ENCODE data around the gene SH3RF3. TPM values are rescaled to one million over a fixed set of nuclear protein-coding genes. Genes with fewer than 3 reads are reported as not detected.
"Not testable (repeated sequence)": the region's sequence is repeated elsewhere in the genome, so short reads cannot be mapped to it uniquely, and the experiment has no call there.

The SH3RF3 gene
- total RNA-seq, result 6.3 and 7.4 TPM in 2 replicates

- DNase-seq (ENCODE audit: low read depth, low spot score), result no peak
Measured at GRCh38 chr2:109128616-109129355, at the start of gene SH3RF3. SH3RF3 (plus strand) TSS chr2:109129205.

- no peak for DNase-seq (ENCODE audit: low read depth, low spot score)
Measured at GRCh38 chr2:109079590-109079989, 49.4 kb upstream of the SH3RF3 start.

GRCh38 chr2:109080109-109080508 is 48.9 kb upstream of the SH3RF3 start:
- no peak for DNase-seq (ENCODE audit: low read depth, low spot score)

- DNase-seq (ENCODE audit: low read depth, low spot score), result no peak
Measured at GRCh38 chr2:109080757-109081156, 48.2 kb upstream of the SH3RF3 start.

- no peak for DNase-seq (ENCODE audit: low read depth, low spot score)
Measured at GRCh38 chr2:109081374-109081773, 47.6 kb upstream of the SH3RF3 start.

GRCh38 chr2:109083771-109084170 is 45.2 kb upstream of the SH3RF3 start:
- no peak for DNase-seq (ENCODE audit: low read depth, low spot score)

GRCh38 chr2:109084341-109084740 is 44.7 kb upstream of the SH3RF3 start:
- DNase-seq (ENCODE audit: low read depth, low spot score), result no peak

- no peak for DNase-seq (ENCODE audit: low read depth, low spot score)
Measured at GRCh38 chr2:109085912-109086742, 42.9 kb upstream of the SH3RF3 start.

GRCh38 chr2:109086743-109087020 is 42.3 kb upstream of the SH3RF3 start:
- no peak for DNase-seq (ENCODE audit: low read depth, low spot score)

GRCh38 chr2:109087055-109087663 is 41.8 kb upstream of the SH3RF3 start:
- DNase-seq (ENCODE audit: low read depth, low spot score), result no peak

GRCh38 chr2:109089602-109090300 is 39.3 kb upstream of the SH3RF3 start:
- peak; percentile 43 for DNase-seq (ENCODE audit: low read depth, low spot score)

GRCh38 chr2:109091526-109091925 is 37.5 kb upstream of the SH3RF3 start:
- DNase-seq (ENCODE audit: low read depth, low spot score), result no peak

- no peak for DNase-seq (ENCODE audit: low read depth, low spot score)
Measured at GRCh38 chr2:109094144-109094543, 34.9 kb upstream of the SH3RF3 start.

- DNase-seq (ENCODE audit: low read depth, low spot score), result peak; percentile 60
Measured at GRCh38 chr2:109098251-109098920, 30.6 kb upstream of the SH3RF3 start.

- no peak for DNase-seq (ENCODE audit: low read depth, low spot score)
Measured at GRCh38 chr2:109098921-109099273, 30.1 kb upstream of the SH3RF3 start.

GRCh38 chr2:109102588-109103233 is 26.3 kb upstream of the SH3RF3 start:
- no peak for DNase-seq (ENCODE audit: low read depth, low spot score)

- DNase-seq (ENCODE audit: low read depth, low spot score), result no peak
Measured at GRCh38 chr2:109105113-109105512, 23.9 kb upstream of the SH3RF3 start.

GRCh38 chr2:109108740-109109139 is 20.3 kb upstream of the SH3RF3 start:
- DNase-seq (ENCODE audit: low read depth, low spot score), result no peak

- no peak for DNase-seq (ENCODE audit: low read depth, low spot score)
Measured at GRCh38 chr2:109109342-109109741, 19.7 kb upstream of the SH3RF3 start.

GRCh38 chr2:109110170-109110569 is 18.8 kb upstream of the SH3RF3 start:
- DNase-seq (ENCODE audit: low read depth, low spot score), result no peak

- not testable (repeated sequence) for DNase-seq (ENCODE audit: low read depth, low spot score)
Measured at GRCh38 chr2:109117181-109117580, 11.8 kb upstream of the SH3RF3 start.

All from pulmonary artery endothelial cell (primary cell).